Measurements from ENCODE around the gene SLC22A23.

SLC22A23 gene, protein sequence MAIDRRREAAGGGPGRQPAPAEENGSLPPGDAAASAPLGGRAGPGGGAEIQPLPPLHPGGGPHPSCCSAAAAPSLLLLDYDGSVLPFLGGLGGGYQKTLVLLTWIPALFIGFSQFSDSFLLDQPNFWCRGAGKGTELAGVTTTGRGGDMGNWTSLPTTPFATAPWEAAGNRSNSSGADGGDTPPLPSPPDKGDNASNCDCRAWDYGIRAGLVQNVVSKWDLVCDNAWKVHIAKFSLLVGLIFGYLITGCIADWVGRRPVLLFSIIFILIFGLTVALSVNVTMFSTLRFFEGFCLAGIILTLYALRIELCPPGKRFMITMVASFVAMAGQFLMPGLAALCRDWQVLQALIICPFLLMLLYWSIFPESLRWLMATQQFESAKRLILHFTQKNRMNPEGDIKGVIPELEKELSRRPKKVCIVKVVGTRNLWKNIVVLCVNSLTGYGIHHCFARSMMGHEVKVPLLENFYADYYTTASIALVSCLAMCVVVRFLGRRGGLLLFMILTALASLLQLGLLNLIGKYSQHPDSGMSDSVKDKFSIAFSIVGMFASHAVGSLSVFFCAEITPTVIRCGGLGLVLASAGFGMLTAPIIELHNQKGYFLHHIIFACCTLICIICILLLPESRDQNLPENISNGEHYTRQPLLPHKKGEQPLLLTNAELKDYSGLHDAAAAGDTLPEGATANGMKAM
- 28.7 reads per million, percentile 55 among the genes with 10 or more reads in this experiment for total RNA-seq

- peak; percentile 61 for DNase-seq
Observed at GRCh38 chr6:3456898-3457709, at the start of gene SLC22A23. TSS of gene SLC22A23 (minus strand) at chr6:3457050. CDS start at chr6:3456559, 491 bp downstream.

DNA sequence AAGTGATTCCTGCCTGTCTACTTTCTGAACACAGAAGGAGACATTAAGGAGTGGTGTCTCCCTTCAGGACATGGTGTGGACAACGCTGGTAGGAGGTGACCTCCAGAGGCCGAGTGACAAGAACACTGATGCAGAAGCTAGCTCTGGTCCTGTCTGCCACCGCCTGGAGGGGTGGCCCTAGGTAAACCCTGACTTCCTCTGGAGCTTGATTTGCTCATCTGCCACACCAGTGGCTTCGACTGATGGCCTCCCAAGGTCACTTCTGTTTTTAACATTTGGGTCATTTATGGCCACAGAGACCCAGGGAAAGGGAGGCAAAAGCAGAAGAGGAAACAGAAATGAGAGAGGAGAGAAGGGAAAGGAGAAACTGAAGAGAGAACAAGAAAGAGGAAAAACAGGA, 49.4 kb upstream of the SLC22A23 start:
- no peak for DNase-seq

GRCh38 chr6:3504938-3505805, 48.3 kb upstream of the SLC22A23 start:
- no peak for DNase-seq

- DNase-seq, result no peak
Observed at GRCh38 chr6:3504354-3504753, 47.5 kb upstream of the SLC22A23 start.

DNA sequence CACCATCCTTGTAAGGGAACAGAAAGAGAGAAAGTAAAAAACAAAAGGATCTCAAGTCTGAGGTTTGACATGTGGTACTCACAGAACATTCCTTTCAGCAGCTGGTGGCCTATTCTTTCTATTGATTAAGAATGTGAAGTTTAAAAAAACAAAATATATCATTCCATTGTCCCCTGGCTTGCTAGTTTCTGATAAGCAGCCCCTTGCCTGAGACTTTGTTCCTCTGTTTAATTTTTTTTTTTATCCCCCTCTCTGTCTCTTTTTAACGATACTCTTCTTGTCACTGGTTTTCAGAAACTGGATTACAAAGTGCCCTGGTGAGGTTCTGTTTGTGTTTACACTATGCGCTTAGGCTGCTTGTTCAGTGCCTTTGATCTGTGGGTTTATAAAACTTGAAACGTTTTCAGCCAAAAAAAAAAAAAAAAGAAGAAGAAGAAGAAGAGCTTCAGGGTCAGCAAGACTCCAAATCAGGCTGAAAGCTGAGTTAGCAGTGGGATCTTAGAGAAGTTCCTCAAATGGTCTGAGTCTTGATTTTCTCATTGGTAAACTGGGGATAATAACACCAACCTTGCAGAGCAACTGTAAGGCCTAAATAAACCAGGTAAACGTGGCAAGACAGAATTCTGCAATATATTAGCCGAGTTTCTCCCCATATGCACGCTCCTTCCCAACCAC, 45.1 kb upstream of the SLC22A23 start:
- DNase-seq, result no peak

DNA sequence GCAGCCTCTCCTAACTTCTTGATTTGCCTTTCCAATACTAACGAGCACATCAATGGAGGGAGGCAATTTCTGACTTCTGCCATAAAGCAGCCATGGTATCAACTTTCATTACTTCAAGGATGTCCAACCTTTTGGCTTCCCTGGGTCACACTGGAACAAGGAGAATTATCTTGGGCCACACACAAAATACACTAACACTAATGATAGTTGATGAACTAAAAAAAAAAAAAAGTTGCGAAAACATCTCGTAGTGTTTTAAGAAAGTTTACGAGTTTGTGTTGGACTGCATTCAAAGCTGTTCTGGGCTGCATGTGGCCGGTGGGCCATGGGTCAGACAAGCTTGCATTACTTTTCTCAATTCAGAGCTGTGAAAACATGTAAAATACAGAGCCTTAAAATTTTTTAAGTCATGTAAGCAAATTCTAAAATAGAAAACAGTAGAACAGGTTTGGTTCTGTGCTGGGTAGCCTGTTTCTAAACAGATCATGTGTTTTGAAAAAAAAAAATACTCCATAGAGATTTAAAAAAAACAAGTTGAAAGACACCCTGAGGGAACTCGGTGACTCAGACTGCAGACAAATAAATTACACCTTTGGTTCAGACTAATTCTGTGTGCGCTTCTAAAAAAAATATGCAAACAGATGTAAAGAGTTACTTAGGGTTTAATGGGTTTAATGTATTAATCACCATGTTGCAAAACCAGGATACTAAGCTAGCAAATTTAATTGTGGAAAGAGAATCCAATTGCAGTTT, 43.6 kb upstream of the SLC22A23 start:
- DNase-seq, result no peak

DNA sequence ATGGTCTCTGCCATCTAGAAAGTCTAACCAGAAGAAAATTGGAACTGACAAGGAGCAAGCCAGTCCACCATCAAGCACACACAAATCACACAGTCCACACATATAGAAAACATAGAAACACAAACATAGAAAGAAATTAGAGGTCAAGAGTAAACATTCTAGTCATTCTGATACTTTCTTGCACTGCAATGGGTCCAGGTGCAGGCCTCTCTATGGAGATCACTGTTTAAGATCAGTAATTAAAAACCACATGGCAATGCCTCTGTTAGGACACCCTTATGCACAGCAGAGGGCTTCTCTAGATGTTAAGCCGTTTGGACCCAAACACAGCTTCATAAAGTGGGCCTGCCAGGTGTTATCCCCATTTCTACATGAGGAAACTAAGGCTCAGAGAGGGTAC, 42.8 kb upstream of the SLC22A23 start:
- DNase-seq, result no peak

- DNase-seq, result no peak
Observed at GRCh38 chr6:3496395-3496794, 39.5 kb upstream of the SLC22A23 start.

GRCh38 chr6:3494391-3495100, 37.7 kb upstream of the SLC22A23 start:
- no peak for DNase-seq

GRCh38 chr6:3490625-3490980, 33.8 kb upstream of the SLC22A23 start:
- DNase-seq, result no peak

- no peak for DNase-seq
Observed at GRCh38 chr6:3489961-3490624, 33.2 kb upstream of the SLC22A23 start.

GRCh38 chr6:3489027-3489757, 32.3 kb upstream of the SLC22A23 start:
- no peak for DNase-seq

- DNase-seq, result no peak
Observed at GRCh38 chr6:3484946-3485345, 28.1 kb upstream of the SLC22A23 start.

GRCh38 chr6:3484192-3484591, 27.3 kb upstream of the SLC22A23 start:
- DNase-seq, result no peak

GRCh38 chr6:3483675-3484074, 26.8 kb upstream of the SLC22A23 start:
- DNase-seq, result no peak

DNA sequence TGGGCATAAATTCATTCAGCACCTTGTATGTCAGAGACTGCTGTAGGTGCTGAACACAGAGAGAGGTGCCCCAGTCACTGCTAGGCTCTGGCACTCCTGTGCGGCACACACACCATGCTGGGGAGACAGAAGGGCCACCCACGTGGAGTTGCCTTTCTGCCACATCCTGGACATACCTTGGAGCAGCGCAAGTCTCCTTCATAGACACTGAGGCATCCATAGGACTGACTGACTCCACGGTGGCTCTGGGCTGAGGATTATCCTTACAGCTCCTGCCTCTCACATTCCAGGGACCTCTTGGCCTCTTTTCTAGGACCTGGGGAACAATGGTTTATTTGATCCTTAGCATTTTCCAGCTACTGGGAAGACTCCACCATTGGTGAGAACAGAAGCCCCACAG, 26.0 kb upstream of the SLC22A23 start:
- no peak for DNase-seq

DNA sequence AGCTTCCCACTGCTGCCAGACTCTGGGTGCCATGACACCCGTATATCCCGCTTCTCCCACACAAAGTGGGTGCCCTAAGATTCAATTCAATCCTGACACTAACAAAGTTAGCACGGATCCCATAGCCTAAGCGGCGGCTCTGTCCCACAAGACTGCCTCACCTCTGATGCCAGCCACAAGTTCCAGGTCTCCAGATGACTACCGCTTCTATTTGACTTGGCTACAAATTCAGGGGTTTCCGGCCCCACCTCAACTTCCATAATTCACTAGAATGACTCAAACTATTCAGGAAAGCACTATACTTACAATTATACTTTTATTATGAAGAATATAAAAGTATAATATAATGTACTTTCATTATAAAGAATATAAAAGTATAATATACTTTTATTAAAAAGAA, 24.8 kb upstream of the SLC22A23 start:
- DNase-seq, result no peak

DNA sequence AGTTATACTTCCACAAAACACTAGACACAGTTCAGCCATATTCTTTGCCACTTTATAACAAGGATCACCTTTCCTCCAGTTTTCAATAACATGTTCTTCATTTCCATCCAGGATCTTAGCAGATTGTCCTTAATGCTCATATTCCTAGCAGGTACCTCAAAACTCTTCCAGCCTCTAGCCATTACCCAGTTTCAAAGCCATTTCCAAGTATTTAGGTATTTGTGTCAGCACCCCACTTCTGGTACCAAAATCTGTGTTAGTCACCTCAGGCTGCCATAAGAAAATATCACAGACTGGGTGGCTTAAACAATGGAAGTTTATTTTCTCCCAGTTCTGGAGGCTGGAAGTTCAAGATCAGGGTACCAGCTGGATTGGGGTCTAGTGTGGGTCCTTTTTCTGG, 23.2 kb upstream of the SLC22A23 start:
- no peak for DNase-seq

GRCh38 chr6:3473773-3474172, 16.9 kb upstream of the SLC22A23 start:
- no peak for DNase-seq
